Right lobe of liver (tissue), 6 donors: ENCODE measurements around the gene CADPS. TPM values are rescaled to one million over a fixed set of nuclear protein-coding genes. Genes with fewer than 3 reads are reported as not detected.

ENCODE experiments used
- ATAC-seq, 4 donors: fragments of 200-7000 bp; cut with Tn5 transposase; one replicate each; pipeline ENCODE4 v1.9.1; 2020; ENCODE audit warnings: mild to moderate bottlenecking in 4 of 4, moderate library complexity in 4 of 4
- DNase-seq, 3 donors: peaks; one replicate each; pipeline ENCODE4 v3.0.0-alpha.2; 2020
- H3K27ac ChIP-seq, 3 donors: fragments of 200-600 bp; one replicate each; pipeline ENCODE4 v1.8.0; 2022
- H3K27me3 ChIP-seq, 2 donors: fragments of 200-600 bp; one replicate each; pipeline ENCODE4 v1.8.0; 2022
- H3K36me3 ChIP-seq, 4 donors: fragments of 200-600 bp; sonication (generic) in 1 of 4; one replicate each; pipeline versions ENCODE4 v1.5.1 to v1.8.0; 2017 to 2022; ENCODE audit warnings: control low read depth in 1 of 4
- H3K4me1 ChIP-seq, 4 donors: fragments of 200-600 bp; sonication (generic) in 1 of 4; one replicate each; pipeline versions ENCODE4 v1.5.1 to v1.8.0; 2017 to 2022; ENCODE audit warnings: control low read depth in 1 of 4
- H3K4me3 ChIP-seq, 3 donors: fragments of 200-600 bp; one replicate each; pipeline ENCODE4 v1.8.0; 2022
- H3K9me3 ChIP-seq, 4 donors: fragments of 200-600 bp; sonication (generic) in 1 of 4; one replicate each; pipeline versions ENCODE4 v1.5.1 to v1.8.0; 2017 to 2022; ENCODE audit warnings: control low read depth in 1 of 4
- CTCF ChIP-seq, 4 donors: fragments of 200-600 bp in 3 of 4; fragments of 450-650 bp in 1 of 4; IDR thresholded peaks; one replicate each; pipeline versions ENCODE4 v1.5.1 to v1.8.0; 2016 to 2022; ENCODE audit warnings: antibody characterized with exemption in 4 of 4, mild to moderate bottlenecking in 2 of 4
- POLR2A ChIP-seq: fragments of 450-650 bp; IDR thresholded peaks from one replicate; pipeline ENCODE4 v1.6.1; 2017; ENCODE audit warnings: antibody characterized with exemption, mild to moderate bottlenecking
- WGBS: methylation state at CpG from one replicate; pipeline ENCODE4 v1.1.6; 2018; ENCODE audit warnings: low coverage, low lambda C conversion rate; ENCODE audit not compliant: insufficient coverage; ENCODE audit errors: missing lambda C conversion rate; 5-methylcytosine and 5-hydroxymethylcytosine counted together
- intact Hi-C, 2 donors: fragments of 100-400 bp; cut with DNase I; formaldehyde crosslinking; loops; one replicate each; pipeline versions ENCODE4 v1.11.2 to v1.14.1; 2022
- total RNA-seq, 6 experiments: library from RNA; depleted of rRNA in 2 of 6; stranded (reverse); fragments of >200 nt in 2 of 6; fragmentation: NEBNext Ultra II Directional in 3 of 6; extraction: Animal tissue kit (Norgen Biotek cat#: 25700) in 3 of 6; gene quantifications; one replicate each; pipeline versions ENCODE4 v1.1.0 to v1.2.4, GENCODE V29; 2016 to 2023
- donor health status: DM: no; HTN: yes; CAD: no.
- donor health status: DM: no; HTN: no; CAD: no.
- donor health status: DM: no; HTN: no; CAD: no.
- donor health status: DM: no; HTN: yes; CAD: no.
- donor health status: DM: no; HTN: yes; CAD: no.

CADPS gene
- total RNA-seq, 6 experiments from 2014 or later: 0.06 to 0.98 TPM; not detected in 4

GRCh38 chr3:62777674-62778073, 97.5 kb downstream of the CADPS start:
- DNase-seq: no peak

GRCh38 chr3:62777130-62777529, 98.1 kb downstream of the CADPS start:
- DNase-seq: no peak
- H3K36me3 ChIP-seq: no peaks in the 10 kb centered on the region
- 77% methylated on average over 3 of the region's 3 CpGs for WGBS

More at GRCh38 chr3:62777674-62778073, 97.5 kb downstream of the CADPS start:
- Histone ChIP-seq H3K4me3 (no peak overlapping the region), H3K27me3 (no peaks in the 10 kb centered on the region), H3K9me3 (no peaks in the 10 kb centered on the region), H3K4me1 (no peaks in the 10 kb centered on the region), H3K36me3 (no peaks in the 10 kb centered on the region), H3K27ac (no peak overlapping the region)
- intact Hi-C loops: no loop called here
- 78% methylated on average over 4 of the region's 4 CpGs for WGBS
- ATAC-seq: no peak
- TF ChIP-seq POLR2A: no peak
- no peak for TF ChIP-seq CTCF (IDR thresholded peaks at IDR 0.05)

GRCh38 chr3:62774221-62774620, 101.0 kb downstream of the CADPS start:
- no peak overlapping the region for H3K4me3 ChIP-seq
- H3K4me1 ChIP-seq: no peaks in the 10 kb centered on the region
- no peaks in the 10 kb centered on the region for H3K36me3 ChIP-seq
- TF ChIP-seq POLR2A (no peak), CTCF (IDR thresholded peaks at IDR 0.05) (no peak)
- ATAC-seq (no peak), DNase-seq (no peak)
- no peak overlapping the region for H3K27ac ChIP-seq
- 56% methylated on average over 2 of the region's 2 CpGs for WGBS
- no peaks in the 10 kb centered on the region for H3K27me3 ChIP-seq
- intact Hi-C loops: no loop called here
- no peaks in the 10 kb centered on the region for H3K9me3 ChIP-seq

More at GRCh38 chr3:62777130-62777529, 98.1 kb downstream of the CADPS start:
- Histone ChIP-seq H3K9me3 (no peaks in the 10 kb centered on the region), H3K4me1 (no peaks in the 10 kb centered on the region), H3K27me3 (no peaks in the 10 kb centered on the region), H3K27ac (no peak overlapping the region), H3K4me3 (no peak overlapping the region)
- TF ChIP-seq CTCF (IDR thresholded peaks at IDR 0.05) (no peak), POLR2A (no peak)
- ATAC-seq: no peak
- intact Hi-C loops: no loop called here

GRCh38 chr3:62771331-62772072, 103.7 kb downstream of the CADPS start:
- 50% methylated on average over 7 of the region's 7 CpGs for WGBS
- Histone ChIP-seq H3K36me3 (no peaks in the 10 kb centered on the region), H3K27me3 (no peaks in the 10 kb centered on the region), H3K27ac (no peak overlapping the region), H3K4me1 (no peaks in the 10 kb centered on the region), H3K4me3 (no peak overlapping the region), H3K9me3 (no peaks in the 10 kb centered on the region)
- DNase-seq (no peak), ATAC-seq (no peak)
- TF ChIP-seq POLR2A (no peak), CTCF (IDR thresholded peaks at IDR 0.05) (no peak)
- intact Hi-C loops: no loop called here
